GM12878 (cell line): ENCODE results near the gene SLC9C1. TPM values are rescaled to one million over a fixed set of nuclear protein-coding genes. Genes with fewer than 3 reads are reported as not detected.

Source experiments
- ATAC-seq: fragments of 200-7000 bp; cut with Tn5 transposase; 3 replicates; pipeline ENCODE4 v1.9.1; 2020; ENCODE audit warnings: mild to moderate bottlenecking, moderate library complexity
- BruUV-seq: library from RNA; stranded (reverse); fragments of 400-500 nt; replicated peaks from 2 replicates; lab custom pipeline; 2021; lab: Mats Ljungman, UMichigan
- CTCF ChIA-PET: fragments of 300-600 bp; sonication (Branson Sonifier 250); formaldehyde crosslinking; extraction: SDS; loops from one replicate; lab custom pipeline; 2021; ENCODE audit warnings: inconsistent platforms; lab: Yijun Ruan, JAX
- POLR2A ChIA-PET: fragments of 350-600 bp; formaldehyde crosslinking; extraction: SDS; loops from one replicate; lab custom pipeline; 2021; ENCODE audit warnings: inconsistent platforms; lab: Charles Lee
- RAD21 ChIA-PET: fragments of 300-600 bp; sonication (Branson Sonifier 250); formaldehyde crosslinking; loops from one replicate; lab custom pipeline; 2023; ENCODE audit warnings: antibody characterized with exemption; ENCODE audit not compliant: unreplicated experiment; lab: Charles Lee
- SMC1A ChIA-PET: fragments of 300-600 bp; sonication (Branson Sonifier 250); formaldehyde crosslinking; loops from one replicate; lab custom pipeline; 2023; ENCODE audit not compliant: unreplicated experiment, uncharacterized antibody; lab: Charles Lee
- DNase-seq: peaks from one replicate; pipeline ENCODE4 v3.0.0-alpha.2; 2011; ENCODE audit warnings: low read depth, low spot score
- FAIRE-seq: peaks from 3 replicates; lab custom pipeline; 2011; peaks lifted over from hg19 to GRCh38; lab: Jason Lieb, UNC
- H2AFZ ChIP-seq: 2 replicates; pipeline ENCODE4 v1.6.0; 2011; ENCODE audit warnings: low read depth, low read length, control low read depth; ENCODE audit not compliant: control insufficient read depth
- H3K27ac ChIP-seq: 2 replicates; pipeline ENCODE4 v1.5.1; 2011; ENCODE audit warnings: control low read depth; ENCODE audit not compliant: control insufficient read depth, insufficient read depth
- H3K27me3 ChIP-seq, 2 experiments: replicated peaks in 1 of 2; 2 replicates each; pipeline versions ENCODE4 v1.6.0 to v1.6.1; 2011; ENCODE audit warnings: low read length in 1 of 2; ENCODE audit not compliant: control insufficient read depth in 2 of 2, insufficient read depth in 2 of 2
- H3K36me3 ChIP-seq, 2 experiments: 2 replicates each; pipeline ENCODE4 v1.5.1; 2011; ENCODE audit warnings: low read length in 1 of 2; ENCODE audit not compliant: control insufficient read depth in 2 of 2, insufficient read depth in 2 of 2
- H3K4me1 ChIP-seq: 2 replicates; pipeline ENCODE4 v1.6.1; 2011; ENCODE audit warnings: mild to moderate bottlenecking, low read length, moderate library complexity, mixed read lengths; ENCODE audit not compliant: control insufficient read depth, insufficient read depth
- H3K4me2 ChIP-seq: 2 replicates; pipeline ENCODE4 v1.6.0; 2011; ENCODE audit warnings: control low read depth; ENCODE audit not compliant: control insufficient read depth, insufficient read depth
- H3K4me3 ChIP-seq: fragments of 200-600 bp; sonication (generic); 2 replicates; pipeline ENCODE4 v1.5.1; 2016
- H3K79me2 ChIP-seq: 2 replicates; pipeline ENCODE4 v1.6.0; 2011; ENCODE audit warnings: low read length; ENCODE audit not compliant: control insufficient read depth, insufficient read depth
- H3K9ac ChIP-seq: 2 replicates; pipeline ENCODE4 v1.8.0; 2011; ENCODE audit warnings: low read length, control low read depth, mixed read lengths; ENCODE audit not compliant: control insufficient read depth, insufficient read depth
- H3K9me3 ChIP-seq: replicated peaks from 3 replicates; pipeline ENCODE4 v1.5.1; 2011; ENCODE audit warnings: mild to moderate bottlenecking, low read length; ENCODE audit not compliant: control insufficient read depth, insufficient read depth
- H4K20me1 ChIP-seq: 2 replicates; pipeline ENCODE4 v1.6.0; 2011; ENCODE audit not compliant: control insufficient read depth, insufficient read depth
- ASH2L ChIP-seq: fragments of 300-600, 200-600 bp; sonication (generic); IDR thresholded peaks from 2 replicates; pipeline ENCODE4 v1.6.1; 2017; ENCODE audit warnings: low read depth, mild to moderate bottlenecking, borderline replicate concordance
- ATF2 ChIP-seq: IDR thresholded peaks from 2 replicates; pipeline ENCODE4 v1.6.1; 2012; ENCODE audit warnings: low read length, inconsistent platforms
- CHD1 ChIP-seq: IDR thresholded peaks from 2 replicates; pipeline ENCODE4 v1.6.1; 2012; ENCODE audit warnings: low read depth, low read length, improper control_type of control experiment
- CHD2 ChIP-seq: IDR thresholded peaks from 2 replicates; pipeline ENCODE4 v1.6.1; 2011; ENCODE audit warnings: low read depth, low read length, improper control_type of control experiment, borderline replicate concordance
- CHD4 ChIP-seq: fragments of 200-600 bp; sonication (generic); IDR thresholded peaks from 2 replicates; pipeline ENCODE4 v1.6.1; 2016; ENCODE audit warnings: mild to moderate bottlenecking
- ELK1 ChIP-seq: IDR thresholded peaks from 2 replicates; pipeline ENCODE4 v1.6.1; 2012; ENCODE audit warnings: low read depth, low read length, improper control_type of control experiment
- IRF5 ChIP-seq: fragments of 450-650 bp; IDR thresholded peaks from 2 replicates; pipeline ENCODE4 v1.6.1; 2017; ENCODE audit warnings: borderline replicate concordance
- KDM1A ChIP-seq: fragments of 200-600 bp; sonication (generic); IDR thresholded peaks from 2 replicates; pipeline ENCODE4 v1.6.1; 2016; ENCODE audit warnings: borderline replicate concordance
- POLR2A ChIP-seq: IDR thresholded peaks from 2 replicates; pipeline ENCODE4 v1.6.1; 2011; ENCODE audit warnings: low read depth, mild to moderate bottlenecking, low read length
- POLR2AphosphoS5 ChIP-seq: IDR thresholded peaks from 2 replicates; pipeline ENCODE4 v1.6.1; 2011; ENCODE audit warnings: mild to moderate bottlenecking, low read length, inconsistent platforms
- PRDM15 ChIP-seq: fragments of 450-650 bp; formaldehyde crosslinking; IDR thresholded peaks from 2 replicates; pipeline ENCODE4 v1.4.0; 2020; ENCODE audit warnings: mild to moderate bottlenecking, moderate library complexity
- STAT3 ChIP-seq: IDR thresholded peaks from 2 replicates; pipeline ENCODE4 v1.6.1; 2011; ENCODE audit warnings: low read depth, low read length, improper control_type of control experiment
- WGBS: methylation state at CpG from one replicate; pipeline ENCODE4 v1.1.6; 2016; ENCODE audit warnings: low lambda C conversion rate; ENCODE audit not compliant: insufficient replicate concordance, insufficient coverage; ENCODE audit errors: missing lambda C conversion rate; 5-methylcytosine and 5-hydroxymethylcytosine counted together
- in situ Hi-C: fragments of 300-500 bp; cut with MboI; formaldehyde crosslinking; loops from 9 replicates; pipeline ENCODE4 v1.14.3; 2018; ENCODE audit warnings: mixed read lengths
- intact Hi-C: fragments of 100-400 bp; cut with micrococcal nuclease; formaldehyde crosslinking; loops from one replicate; pipeline ENCODE4 v1.14.2; 2022; ENCODE audit not compliant: unreplicated experiment
- polyA plus RNA-seq, 11 experiments: library from polyadenylated mRNA; depleted of rRNA in 4 of 11; unstranded in 6 of 11; stranded (reverse) in 5 of 11; fragments of >200 nt; fragmentation: Nextera tagmentation in 4 of 11; fragmentation: Illumina TruSeq in 1 of 11; extraction: Ambion mirVana in 4 of 11; extraction: Trizol in 1 of 11; gene quantifications; 1 replicate in 1 of 11; 2 replicates in 10 of 11; pipeline versions ENCODE4 v1.2.1 to v1.2.3, GENCODE V29; 2011 to 2016; ENCODE audit warnings: inconsistent platforms in 2 of 11, missing spikeins in 2 of 11, low read depth in 1 of 11
- total RNA-seq, 4 experiments: library from RNA; depleted of rRNA in 3 of 4; stranded (reverse); fragments of >200 nt in 3 of 4; fragmentation: Illumina TruSeq in 1 of 4; extraction: Trizol in 1 of 4; gene quantifications; 2 replicates each; pipeline versions ENCODE4 v1.2.1 to v1.2.3, GENCODE V29; 2013 to 2021

The SLC9C1 gene
- total and polyA plus RNA-seq, 10 of the 15 experiments (the other 5 are each of a cell fraction or from before 2014, with no cell fraction given): not detected

- TF ChIP-seq ELK1: no peak
- TF ChIP-seq POLR2AphosphoS5: peak; percentile 43; the same call in 1 of the 2 replicates
- TF ChIP-seq POLR2A: peak; percentile 58
- peak; percentile 14; the same call in 1 of the 2 replicates for TF ChIP-seq CHD2
- TF ChIP-seq CHD4: no peak
- no peak for TF ChIP-seq ATF2
- no peak for TF ChIP-seq KDM1A
- no peak for TF ChIP-seq ASH2L
- TF ChIP-seq IRF5: no peak
Observed at GRCh38 chr3:112132088-112132487, 161.9 kb downstream of the SLC9C1 start (continued).

- in situ Hi-C loops: no loop called here
- no peaks in the 10 kb centered on the region for H3K27me3 ChIP-seq
- no peaks in the 10 kb centered on the region for H4K20me1 ChIP-seq
- H3K9ac ChIP-seq: peak overlapping the region; percentile 98
- H3K79me2 ChIP-seq: peaks cover 90% of the 10 kb centered on the region
- ChIA-PET SMC1A (interaction anchor here (0.8 to 18.5 kb wide), 11 partner anchors 8 to 366 kb away, joined by 3 to 489 read pairs (median 5); partner anchors contain the start of gene SLC9C1), CTCF (interaction anchor here (1.5 to 18.1 kb wide), 5 partner anchors 14 to 329 kb away, joined by 3 to 226 read pairs (median 7); partner anchors contain the start of gene SLC9C1), RAD21 (interaction anchor here (0.7 to 17.9 kb wide), 8 partner anchors 8 to 437 kb away, joined by 3 to 457 read pairs (median 6); no protein-coding TSS in a partner anchor), POLR2A (interaction anchor here (0.9 to 12.8 kb wide), 3 partner anchors 14 to 366 kb away, joined by 3 to 345 read pairs (median 33); partner anchors contain the start of gene BTLA)
- intact Hi-C loops: loop anchor here (10.0 kb wide), 1 partner anchor 364 kb away; the partner anchor contains the start of gene BTLA
- no peak for FAIRE-seq
- H3K4me1 ChIP-seq: peaks cover 47% of the 10 kb centered on the region
- no peaks in the 10 kb centered on the region for H3K9me3 ChIP-seq
- BruUV-seq: no TSS peak
- no peak for ATAC-seq
- 0% methylated on average over 3 of the region's 3 CpGs for WGBS
- H2AFZ ChIP-seq: no peak overlapping the region
- H3K4me2 ChIP-seq: peak overlapping the region; percentile 95
- H3K27ac ChIP-seq: peak overlapping the region; percentile 99
- peak overlapping the region; percentile 78 for H3K4me3 ChIP-seq
- DNase-seq: no peak
- peaks cover 0 to 2% of the 10 kb centered on the region in 2 experiments; a peak in 1 of 4 replicates for H3K36me3 ChIP-seq
- TF ChIP-seq STAT3 (no peak), PRDM15 (CRISPR knock-in tag) (0 out of 2 replicates have a peak, but pooled peaks have one; percentile 28), CHD1 (peak; percentile 22; the same call in 1 of the 2 replicates)
Observed at GRCh38 chr3:112131111-112131510, 162.9 kb downstream of the SLC9C1 start.
